Measurements from ENCODE around the gene TMEM250. TPM values are rescaled to one million over a fixed set of nuclear protein-coding genes. Genes with fewer than 3 reads are reported as not detected.

Gene TMEM250
- total and polyA plus RNA-seq, 9 of the 15 experiments (the other 6 are each of a cell fraction or from before 2014, with no cell fraction given): 0.32 to 44.6 (median 12.2) TPM

DNA sequence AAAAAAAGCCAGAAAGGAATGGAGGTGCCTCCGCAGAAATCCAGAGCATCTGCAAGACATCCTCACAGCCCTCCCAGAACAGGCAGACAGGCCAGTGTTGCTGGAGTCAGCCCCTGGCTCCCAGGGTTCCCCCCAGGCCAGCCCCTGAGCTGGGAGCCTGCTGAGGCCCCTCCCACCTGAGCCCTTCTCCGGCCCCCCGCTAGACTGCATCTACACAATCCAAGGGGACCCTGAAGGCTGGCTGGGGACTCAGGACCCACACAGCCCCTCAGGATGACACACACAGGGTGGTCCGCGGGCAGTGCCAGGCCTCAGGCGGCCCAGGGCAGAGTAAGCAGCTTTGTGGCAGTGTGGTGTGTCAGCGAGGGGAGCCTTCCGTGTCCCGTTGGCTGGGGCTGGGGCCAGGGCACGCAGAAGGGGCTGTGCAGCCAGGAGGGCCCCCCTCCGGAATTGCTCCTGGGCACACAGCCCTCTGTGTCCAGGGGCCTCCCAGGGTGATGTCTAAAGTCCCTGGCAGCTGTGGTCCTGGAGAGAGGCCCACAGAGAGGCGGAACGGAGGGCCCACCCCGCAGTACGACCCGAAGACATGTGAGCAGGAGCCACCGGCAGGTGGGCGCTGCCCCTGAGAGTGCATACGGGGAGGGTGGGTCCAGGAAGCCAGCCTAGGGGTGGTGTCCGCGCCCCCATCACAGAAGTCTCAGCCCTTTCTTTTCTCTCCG lies 2.9 kb downstream of the TMEM250 start:
- POLR2A ChIA-PET: no interaction called here
- FAIRE-seq (no peak), ATAC-seq (no peak)

More for the DNA sequence above, 2.9 kb downstream of the TMEM250 start:
- no peak overlapping the region for H3K27ac ChIP-seq (ENCODE audit: extremely low read depth, low read depth, low read length)
- no peak overlapping the region for H2AFZ ChIP-seq (ENCODE audit: low read depth, low read length)
- H3K4me1 ChIP-seq (replicated peaks in 1 of 2; ENCODE audit: control insufficient read depth in 2 of 2, insufficient read depth in 2 of 2, low read length in 2 of 2): peaks cover 23 to 84% of the 10 kb centered on the region in 2 experiments
- 0 out of 4 replicates have a peak overlapping the region, but pooled peaks of 1 of the 2 experiments have one; percentile 74 for H3K9ac ChIP-seq (ENCODE audit: insufficient read depth in 1 of 2, low read depth in 2 of 2, low read length in 2 of 2)
- no peak overlapping the region for H3K4me3 ChIP-seq
- H3K9me1 ChIP-seq (ENCODE audit: control insufficient read depth, insufficient read depth, low read length): no peaks in the 10 kb centered on the region
- peaks cover 31% of the 10 kb centered on the region for H3K79me2 ChIP-seq (ENCODE audit: control insufficient read depth, insufficient read depth, low read length)
- intact Hi-C loops (cut with micrococcal nuclease): no loop called here
- 91% methylated on average over 14 of the region's 22 CpGs for WGBS (ENCODE audit: insufficient coverage, low coverage, missing lambda C conversion rate)
- DNase-seq (ENCODE audit: extremely low read depth in 1 of 4, low spot score in 3 of 4): no peak
- no peaks in the 10 kb centered on the region for H3K27me3 ChIP-seq (ENCODE audit: control insufficient read depth in 2 of 2, insufficient read depth in 2 of 2, low read length in 2 of 2)
- in situ Hi-C loops (cut with MboI): no loop called here
- H4K20me1 ChIP-seq (replicated peaks; ENCODE audit: control insufficient read depth, insufficient read depth, low read length): no peaks in the 10 kb centered on the region
- H3K9me3 ChIP-seq (replicated peaks; ENCODE audit: control insufficient read depth, insufficient read depth, low read depth, low read length): no peaks in the 10 kb centered on the region
- no peak overlapping the region for H3K4me2 ChIP-seq (ENCODE audit: insufficient read depth, low read length)
- no peak for TF ChIP-seq ZNF224 (CRISPR knock-in tag; IDR thresholded peaks at IDR 0.05)
- TF ChIP-seq SREBF1 (IDR thresholded peaks at IDR 0.05; ENCODE audit: borderline replicate concordance, low read depth, low read length): no peak
- TF ChIP-seq, protein P1, sequence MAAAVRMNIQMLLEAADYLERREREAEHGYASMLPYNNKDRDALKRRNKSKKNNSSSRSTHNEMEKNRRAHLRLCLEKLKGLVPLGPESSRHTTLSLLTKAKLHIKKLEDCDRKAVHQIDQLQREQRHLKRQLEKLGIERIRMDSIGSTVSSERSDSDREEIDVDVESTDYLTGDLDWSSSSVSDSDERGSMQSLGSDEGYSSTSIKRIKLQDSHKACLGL (CRISPR knock-in tag; IDR thresholded peaks at IDR 0.05; ENCODE audit: borderline replicate concordance, poor library complexity, severe bottlenecking): no peak
- no peak for TF ChIP-seq CHD2 (IDR thresholded peaks at IDR 0.05; ENCODE audit: low read depth, low read length)
- TF ChIP-seq, protein P2, sequence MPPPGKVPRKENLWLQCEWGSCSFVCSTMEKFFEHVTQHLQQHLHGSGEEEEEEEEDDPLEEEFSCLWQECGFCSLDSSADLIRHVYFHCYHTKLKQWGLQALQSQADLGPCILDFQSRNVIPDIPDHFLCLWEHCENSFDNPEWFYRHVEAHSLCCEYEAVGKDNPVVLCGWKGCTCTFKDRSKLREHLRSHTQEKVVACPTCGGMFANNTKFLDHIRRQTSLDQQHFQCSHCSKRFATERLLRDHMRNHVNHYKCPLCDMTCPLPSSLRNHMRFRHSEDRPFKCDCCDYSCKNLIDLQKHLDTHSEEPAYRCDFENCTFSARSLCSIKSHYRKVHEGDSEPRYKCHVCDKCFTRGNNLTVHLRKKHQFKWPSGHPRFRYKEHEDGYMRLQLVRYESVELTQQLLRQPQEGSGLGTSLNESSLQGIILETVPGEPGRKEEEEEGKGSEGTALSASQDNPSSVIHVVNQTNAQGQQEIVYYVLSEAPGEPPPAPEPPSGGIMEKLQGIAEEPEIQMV (tag; conservative IDR thresholded peaks at IDR 0.05; ENCODE audit: low read depth): no peak
- peak; percentile 66 for TF ChIP-seq POLR2G (IDR thresholded peaks at IDR 0.05; ENCODE audit: low read depth, low read length)
- CTCF ChIA-PET (ENCODE audit: low intra/inter-chr PET ratio): no interaction called here
- H3K36me3 ChIP-seq (ENCODE audit: control insufficient read depth, insufficient read depth, low read length): peaks cover 20% of the 10 kb centered on the region; the same call in 1 of the 3 replicates
- no TSS peak for BruUV-seq (replicated peaks)
